AG04449 (cell line): ENCODE results near the gene BLOC1S3.

ENCODE experiments used
- CTCF ChIA-PET: fragments of 350-600 bp; formaldehyde crosslinking; extraction: SDS; loops from one replicate; lab custom pipeline; 2021; ENCODE audit warnings: antibody characterized with exemption; lab: Yijun Ruan, JAX
- POLR2A ChIA-PET: fragments of 400-600, 350-600 bp; formaldehyde crosslinking; extraction: SDS; loops from one replicate; lab custom pipeline; 2020; ENCODE audit warnings: antibody characterized with exemption, inconsistent platforms; lab: Yijun Ruan, JAX
- DNase-seq: peaks from one replicate; pipeline ENCODE4 v3.0.0-alpha.2; 2010; ENCODE audit warnings: low read depth, low spot score
- H3K4me3 ChIP-seq: 2 replicates; pipeline ENCODE4 v1.5.1; 2011; ENCODE audit warnings: low read depth, mild to moderate bottlenecking, control low read depth, low read length
- CTCF ChIP-seq: IDR thresholded peaks from one replicate; pipeline ENCODE4 v1.5.1; 2011; ENCODE audit warnings: mild to moderate bottlenecking, moderate library complexity, low read length, control low read depth, inconsistent platforms; ENCODE audit not compliant: insufficient read depth; ENCODE audit errors: missing control alignments

BLOC1S3 gene

DNA sequence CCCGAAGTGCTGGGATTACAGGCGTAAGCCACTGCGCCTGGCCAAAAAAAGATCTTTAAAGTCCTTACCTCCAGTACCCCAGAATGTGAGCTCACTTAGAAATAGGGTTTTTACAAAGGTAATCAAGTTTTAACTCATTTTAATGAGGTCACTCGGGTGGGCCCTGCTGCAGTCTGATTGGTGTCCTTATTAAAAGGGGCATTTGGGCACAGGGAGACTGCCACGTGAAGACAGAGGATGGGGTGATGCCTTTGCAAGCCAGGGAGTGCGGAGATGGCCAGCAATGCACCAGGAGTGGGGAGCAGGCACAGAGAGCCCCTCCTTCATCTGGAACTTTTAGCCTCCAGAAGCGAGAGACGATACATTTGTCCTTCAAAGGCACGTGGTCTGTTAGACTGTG lies 29.5 kb upstream of the BLOC1S3 start:
- no peak for DNase-seq

DNA sequence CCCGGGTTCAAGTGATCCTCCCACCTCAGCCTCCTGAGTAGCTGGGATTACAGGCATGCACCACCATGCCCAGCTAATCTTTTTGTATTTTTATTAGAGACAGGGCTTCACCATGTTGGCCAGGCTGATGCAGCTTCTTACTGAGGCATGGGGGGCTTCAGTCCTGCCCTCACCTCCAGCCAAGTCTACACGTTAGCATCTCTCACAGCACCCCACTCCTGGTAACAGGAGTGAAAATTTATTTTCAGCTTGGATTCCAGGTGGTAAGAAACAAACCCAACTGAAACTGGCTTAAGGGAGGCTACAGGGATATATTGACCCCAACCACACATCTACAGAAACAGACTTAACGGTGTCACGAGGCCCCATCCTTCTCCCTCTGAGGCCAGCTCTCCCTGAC lies 28.4 kb upstream of the BLOC1S3 start:
- ChIA-PET POLR2A (no interaction called here), CTCF (interaction anchor here (0.9 to 1.8 kb wide), 4 partner anchors 10 to 28 kb away, joined by 3 to 4 read pairs (median 4); partner anchors contain the start of gene TRAPPC6A)
- TF ChIP-seq CTCF = no peak
- H3K4me3 ChIP-seq = no peak overlapping the region
- no peak for DNase-seq

More for the DNA sequence above, 29.5 kb upstream of the BLOC1S3 start:
- TF ChIP-seq CTCF = no peak
- POLR2A ChIA-PET = no interaction called here
- H3K4me3 ChIP-seq = no peak overlapping the region
- CTCF ChIA-PET = interaction anchor here (0.9 to 1.8 kb wide), 7 partner anchors 8 to 109 kb away, joined by 3 to 6 read pairs (median 4); partner anchors contain the start of gene TRAPPC6A

- CTCF ChIA-PET = interaction anchor here (0.9 kb wide), 1 partner anchor 24 kb away, joined by 3 read pairs; no protein-coding TSS in a partner anchor
- TF ChIP-seq CTCF = no peak
- no peak for DNase-seq
- POLR2A ChIA-PET = no interaction called here
- no peak overlapping the region for H3K4me3 ChIP-seq
Measured at GRCh38 chr19:45150751-45151281, 27.8 kb upstream of the BLOC1S3 start.

- CTCF ChIA-PET = interaction anchor here (1.3 kb wide), 1 partner anchor 15 kb away, joined by 4 read pairs; no protein-coding TSS in a partner anchor
- H3K4me3 ChIP-seq = no peak overlapping the region
- POLR2A ChIA-PET = no interaction called here
- no peak for TF ChIP-seq CTCF
- no peak for DNase-seq
Measured at GRCh38 chr19:45151320-45151719, 27.3 kb upstream of the BLOC1S3 start.

DNA sequence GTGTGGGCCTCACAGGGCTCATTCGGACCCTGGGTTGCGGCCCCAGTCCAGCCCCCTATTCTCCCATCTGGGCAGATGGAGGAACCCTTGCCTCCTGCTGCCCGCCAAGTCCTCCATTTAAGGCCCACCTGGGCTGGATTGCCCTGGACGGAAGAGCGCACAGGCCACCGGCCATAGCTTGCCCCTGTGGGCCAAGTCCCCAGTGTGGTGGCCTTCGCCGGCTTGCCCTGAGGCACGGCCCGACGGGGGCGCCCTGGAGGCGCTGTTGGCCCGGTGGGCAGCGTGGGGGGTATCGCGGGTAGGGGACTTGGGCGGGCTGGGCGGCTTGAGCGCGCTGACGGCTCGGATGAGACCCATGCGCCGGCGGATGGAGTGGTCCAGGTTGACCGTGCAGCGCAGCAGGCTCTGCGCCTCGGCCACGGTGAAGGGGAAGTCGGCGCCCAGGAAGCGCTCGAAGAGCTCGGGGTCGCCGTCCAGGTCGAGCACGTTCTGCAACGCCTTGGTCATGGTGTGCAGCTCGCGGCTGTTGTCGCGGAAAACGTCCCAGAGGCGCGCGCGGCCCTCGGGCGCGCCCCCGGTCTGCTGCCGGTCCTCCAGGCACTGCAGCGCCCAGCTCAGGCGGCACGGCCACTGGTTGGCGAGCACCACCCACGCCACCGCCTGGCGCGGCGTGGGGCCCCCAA lies 26.6 kb upstream of the BLOC1S3 start:
- TF ChIP-seq CTCF = peak; percentile 15
- DNase-seq = no peak
- ChIA-PET POLR2A (no interaction called here), CTCF (interaction anchor here (1.1 to 2.8 kb wide), 4 partner anchors 8 to 27 kb away, joined by 4 to 17 read pairs (median 4); partner anchors contain the start of genes BLOC1S3 and TRAPPC6A)
- H3K4me3 ChIP-seq = peak overlapping the region; percentile 41
